Astrocyte of the cerebellum (primary cell): ENCODE results near the gene NPY1R.

Experiments used
- DNase-seq: peaks from one replicate; pipeline ENCODE4 v3.0.0-alpha.2; 2011; ENCODE audit warnings: low read depth
- H3K4me3 ChIP-seq: 2 replicates; pipeline ENCODE4 v1.5.1; 2011; ENCODE audit warnings: mild to moderate bottlenecking, low read depth, low read length, moderate library complexity
- CTCF ChIP-seq: IDR thresholded peaks from 2 replicates; pipeline ENCODE4 v1.5.1; 2012; ENCODE audit warnings: low read length, low read depth, moderate library complexity, mild to moderate bottlenecking; ENCODE audit errors: missing control alignments
- in situ Hi-C: cut with HindIII; loops from 2 replicates; pipeline ENCODE4 v1.10.0; 2017; ENCODE audit warnings: low sequenced_read_pairs

The NPY1R gene

GRCh38 chr4:163332526-163333406 lies at the start of gene NPY1R:
Gene NPY1R, minus strand, starts transcription at chr4:163332596. Its CDS starts 6,042 bp downstream, at chr4:163326554.
- peak; percentile 75 for TF ChIP-seq CTCF
- peak; percentile 66 for DNase-seq
- in situ Hi-C loops, result loop anchor here (25.0 kb wide), 1 partner anchor 845 kb away; no protein-coding TSS in a partner anchor
- H3K4me3 ChIP-seq, result peak within 1 kb of the TSS; percentile 52

DNA sequence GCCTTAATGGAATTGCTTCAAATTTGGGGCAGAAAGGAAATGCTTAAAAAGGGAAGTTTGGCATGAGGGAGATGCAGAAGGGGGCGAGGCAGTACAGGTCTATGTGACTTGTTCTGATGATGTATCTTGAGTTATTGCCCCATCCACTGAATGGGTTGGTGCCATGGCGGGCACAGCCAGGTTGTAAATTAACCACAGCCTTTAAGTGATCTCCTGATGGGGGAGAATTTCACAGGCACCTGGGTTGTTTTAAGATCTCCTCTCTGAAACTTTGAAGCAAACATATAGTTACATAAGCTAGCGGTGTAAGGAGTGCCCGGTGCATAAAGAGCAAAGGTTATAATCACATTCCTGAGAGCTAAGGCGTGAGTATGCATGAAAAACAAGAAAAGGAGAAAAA lies 48.3 kb upstream of the NPY1R start:
- TF ChIP-seq CTCF, result no peak
- H3K4me3 ChIP-seq, result no peak overlapping the region
- no peak for DNase-seq
- in situ Hi-C loops, result no loop called here

DNA sequence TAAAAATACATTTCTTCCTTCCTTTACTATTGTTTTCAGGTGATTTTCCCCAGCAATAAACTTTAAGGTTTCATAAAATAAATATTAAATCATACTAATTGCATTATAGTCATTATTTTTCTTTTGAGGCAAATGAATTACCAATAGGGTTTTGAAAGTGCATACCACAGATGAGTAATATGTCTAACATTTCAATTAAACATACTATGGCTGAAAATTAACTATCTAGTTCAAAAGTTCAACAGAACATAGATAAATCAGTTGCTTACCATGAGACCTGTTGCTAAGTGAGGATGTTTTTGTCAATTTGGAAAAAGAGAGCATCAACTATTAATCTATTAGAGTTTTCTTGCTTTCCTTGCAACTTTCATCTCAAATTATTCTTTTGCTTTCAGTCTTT lies 46.3 kb upstream of the NPY1R start:
- no peak overlapping the region for H3K4me3 ChIP-seq
- DNase-seq, result no peak
- in situ Hi-C loops, result no loop called here

DNA sequence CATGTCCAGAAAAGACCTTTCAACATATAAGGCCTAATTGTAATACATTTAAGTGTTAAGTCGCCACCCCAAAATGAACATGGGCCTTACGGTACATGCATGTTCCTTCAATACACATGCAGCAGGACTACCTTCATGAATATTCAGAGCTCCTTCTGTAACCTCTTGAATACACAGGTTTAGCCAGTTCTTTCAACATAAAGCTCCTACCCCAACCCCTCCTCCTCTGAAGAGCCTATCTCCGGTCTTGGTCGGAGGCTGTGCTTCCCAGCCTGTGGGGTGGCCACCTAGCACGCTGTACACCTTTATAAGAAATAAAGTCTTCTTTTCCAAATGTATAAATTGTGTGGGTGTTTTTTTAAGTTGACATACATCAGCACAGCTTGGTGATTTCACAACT lies 39.6 kb upstream of the NPY1R start:
- TF ChIP-seq CTCF, result no peak
- DNase-seq, result no peak
- no peak overlapping the region for H3K4me3 ChIP-seq
- in situ Hi-C loops, result no loop called here

More for the DNA sequence above, 46.3 kb upstream of the NPY1R start:
- no peak for TF ChIP-seq CTCF

DNA sequence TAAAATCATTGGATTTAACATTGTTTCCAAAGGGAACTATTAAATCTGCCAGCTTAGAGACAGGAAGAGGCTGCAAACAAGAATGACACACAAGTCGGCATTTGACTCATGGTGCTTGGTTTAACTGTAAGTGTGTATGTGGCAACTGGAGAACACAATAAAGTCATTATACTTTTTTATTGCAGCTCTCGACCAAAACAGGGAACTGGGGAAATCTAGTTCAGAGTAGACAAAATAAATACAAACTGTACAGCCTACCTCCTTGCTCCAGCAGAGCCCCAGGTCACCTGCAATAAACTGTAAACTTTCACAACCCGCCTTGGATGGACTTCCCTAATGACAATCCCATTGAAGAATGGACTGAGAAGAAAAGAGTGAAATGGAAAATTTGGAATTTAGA lies 35.3 kb upstream of the NPY1R start:
- DNase-seq, result no peak
- in situ Hi-C loops, result no loop called here
- TF ChIP-seq CTCF, result no peak
- H3K4me3 ChIP-seq, result no peak overlapping the region

DNA sequence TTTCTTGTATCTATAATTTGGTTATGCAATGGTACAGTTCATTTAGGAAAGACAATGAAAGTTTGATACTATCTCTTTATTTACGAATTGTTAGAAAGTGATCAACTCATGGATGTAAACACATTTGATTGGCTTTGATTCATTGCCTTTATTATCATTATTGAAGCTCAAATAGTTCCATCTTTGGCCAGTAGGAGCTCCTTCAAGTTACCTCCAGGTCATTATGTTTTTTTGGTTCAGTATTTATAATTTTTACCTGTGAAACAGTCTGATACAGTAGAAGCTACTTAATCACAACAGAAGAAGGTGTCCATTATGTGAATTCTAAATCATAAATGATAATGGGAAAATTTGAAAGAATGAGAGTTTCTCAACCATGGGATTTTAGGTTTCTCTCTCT lies 23.7 kb upstream of the NPY1R start:
- no peak for TF ChIP-seq CTCF
- in situ Hi-C loops, result no loop called here
- DNase-seq, result no peak
- no peak overlapping the region for H3K4me3 ChIP-seq
